HCT116 (cell line): ENCODE data around the gene LXN. TPM values are rescaled to one million over a fixed set of nuclear protein-coding genes. Genes with fewer than 3 reads are reported as not detected.
A peak's percentile ranks its signal among the peaks of the same experiment; 100 is the strongest.

Source experiments
- ATAC-seq: fragments of 200-7000 bp; cut with Tn5 transposase; 2 replicates; pipeline ENCODE4 v1.9.1; 2020; ENCODE audit warnings: mild to moderate bottlenecking, moderate library complexity
- BruUV-seq: library from RNA; stranded (reverse); fragments of 400-500 nt; replicated peaks from 2 replicates; lab custom pipeline; 2021; lab: Mats Ljungman, UMichigan
- CTCF ChIA-PET: fragments of 300-600 bp; sonication (Branson Sonifier 250); formaldehyde crosslinking; loops from one replicate; lab custom pipeline; 2021; ENCODE audit warnings: antibody characterized with exemption; lab: Charles Lee
- POLR2A ChIA-PET: fragments of 300-600, 350-600 bp; sonication (Branson Sonifier 250); formaldehyde crosslinking; loops from one replicate; lab custom pipeline; 2021; ENCODE audit warnings: antibody characterized with exemption; lab: Charles Lee
- RAD21 ChIA-PET, 2 experiments: fragments of 300-600 bp; sonication (Branson Sonifier 250); formaldehyde crosslinking; loops; one replicate each; lab custom pipeline; 2023; ENCODE audit warnings: low total read pairs in 2 of 2; ENCODE audit not compliant: uncharacterized antibody in 2 of 2, unreplicated experiment in 2 of 2, low non-redundant PET in 1 of 2; lab: Charles Lee
- DNase-seq: peaks from one replicate; pipeline ENCODE4 v3.0.0-alpha.2; 2010; ENCODE audit warnings: low read depth, low spot score
- H2AFZ ChIP-seq: fragments of 200-600 bp; shearing (Covaris generic), sonication (generic); 2 replicates; pipeline ENCODE4 v1.6.1; 2017; ENCODE audit warnings: low read depth, mixed run types, mixed read lengths, antibody characterized with exemption, low read length; ENCODE audit not compliant: poor library complexity, severe bottlenecking
- H3K27ac ChIP-seq: 2 replicates; pipeline ENCODE4 v1.5.1; 2012; ENCODE audit warnings: low read depth, low read length
- H3K27me3 ChIP-seq: fragments of 200-600 bp; sonication (generic); 2 replicates; pipeline ENCODE4 v1.6.1; 2016; ENCODE audit warnings: mixed run types, low read length, mixed read lengths; ENCODE audit not compliant: insufficient read depth
- H3K36me3 ChIP-seq, 2 experiments: fragments of 200-500 bp in 1 of 2; fragments of 200-600 bp in 1 of 2; sonication (Bioruptor generic) in 1 of 2; sonication (generic) in 1 of 2; 2 replicates each; pipeline versions ENCODE4 v1.5.1 to v1.6.1; 2014 to 2016; ENCODE audit warnings: low read length in 2 of 2, inconsistent platforms in 1 of 2, mixed read lengths in 1 of 2, mixed run types in 1 of 2; ENCODE audit not compliant: insufficient read depth in 2 of 2, control insufficient read depth in 1 of 2
- H3K4me1 ChIP-seq, 2 experiments: fragments of 200-600 bp in 1 of 2; sonication (generic) in 1 of 2; 2 replicates each; pipeline versions ENCODE4 v1.5.1 to v1.6.1; 2012 to 2017; ENCODE audit warnings: low read length in 2 of 2, inconsistent platforms in 1 of 2, mild to moderate bottlenecking in 1 of 2, mixed read lengths in 1 of 2, mixed run types in 1 of 2, moderate library complexity in 1 of 2; ENCODE audit not compliant: insufficient read depth in 2 of 2, control insufficient read depth in 1 of 2
- H3K4me2 ChIP-seq: fragments of 200-600 bp; sonication (generic); 2 replicates; pipeline ENCODE4 v1.6.1; 2017; ENCODE audit warnings: mixed run types, low read length, mixed read lengths
- H3K4me3 ChIP-seq, 2 experiments: fragments of 200-600 bp in 1 of 2; sonication (generic) in 1 of 2; replicated peaks in 1 of 2; 2 replicates each; pipeline ENCODE4 v1.5.1; 2011 to 2016; ENCODE audit warnings: low read length in 2 of 2, control low read depth in 1 of 2, low read depth in 1 of 2, mild to moderate bottlenecking in 1 of 2, mixed read lengths in 1 of 2, mixed run types in 1 of 2
- H3K79me2 ChIP-seq: fragments of 200-600 bp; sonication (generic); 2 replicates; pipeline ENCODE4 v1.6.1; 2017; ENCODE audit warnings: mild to moderate bottlenecking, mixed run types, low read length, moderate library complexity, mixed read lengths; ENCODE audit not compliant: insufficient read depth
- H3K9ac ChIP-seq: fragments of 200-600 bp; sonication (generic); 2 replicates; pipeline ENCODE4 v1.6.1; 2016; ENCODE audit warnings: low read length, mixed read lengths
- H3K9me2 ChIP-seq: fragments of 200-600 bp; sonication (generic), shearing (Covaris generic); 2 replicates; pipeline ENCODE4 v1.6.1; 2017; ENCODE audit warnings: mixed run types, mild to moderate bottlenecking, moderate library complexity; ENCODE audit not compliant: insufficient read depth
- H3K9me3 ChIP-seq, 2 experiments: fragments of 200-500 bp in 1 of 2; fragments of 200-600 bp in 1 of 2; sonication (Bioruptor generic) in 1 of 2; sonication (generic) in 1 of 2; 2 replicates each; pipeline ENCODE4 v1.6.1; 2014 to 2017; ENCODE audit warnings: low read length in 2 of 2, mixed read lengths in 2 of 2, inconsistent platforms in 1 of 2, low read depth in 1 of 2, mild to moderate bottlenecking in 1 of 2, mixed run types in 1 of 2, moderate library complexity in 1 of 2; ENCODE audit not compliant: control insufficient read depth in 1 of 2, insufficient read depth in 1 of 2
- H4K20me1 ChIP-seq: fragments of 200-600 bp; sonication (generic), shearing (Covaris generic); 2 replicates; pipeline ENCODE4 v1.6.1; 2017; ENCODE audit warnings: mixed run types, mild to moderate bottlenecking, moderate library complexity; ENCODE audit not compliant: insufficient read depth
- ATF3 ChIP-seq: IDR thresholded peaks from 2 replicates; pipeline ENCODE4 v1.6.1; 2012
- CBX3 ChIP-seq: IDR thresholded peaks from 2 replicates; pipeline ENCODE4 v1.6.1; 2012; ENCODE audit warnings: low read depth
- CEBPB ChIP-seq: IDR thresholded peaks from 2 replicates; pipeline ENCODE4 v1.6.1; 2012; ENCODE audit warnings: low read depth
- EGR1 ChIP-seq: IDR thresholded peaks from 2 replicates; pipeline ENCODE4 v1.6.1; 2012; ENCODE audit warnings: low read depth
- ELF1 ChIP-seq: IDR thresholded peaks from 2 replicates; pipeline ENCODE4 v1.6.1; 2012; ENCODE audit warnings: low read depth, borderline replicate concordance
- EZH2 ChIP-seq: fragments of 200-600 bp; sonication (generic); IDR thresholded peaks from 2 replicates; pipeline ENCODE4 v1.6.1; 2017; ENCODE audit warnings: antibody characterized with exemption, mixed run types
- EZH2phosphoT487 ChIP-seq: fragments of 200-600 bp; IDR thresholded peaks from 2 replicates; pipeline ENCODE4 v1.6.1; 2018; ENCODE audit warnings: antibody characterized with exemption, borderline replicate concordance
- FOSL1 ChIP-seq: IDR thresholded peaks from 2 replicates; pipeline ENCODE4 v1.6.1; 2012; ENCODE audit warnings: low read depth
- JUND ChIP-seq: IDR thresholded peaks from 2 replicates; pipeline ENCODE4 v1.6.1; 2012
- MAX ChIP-seq: IDR thresholded peaks from 2 replicates; pipeline ENCODE4 v1.6.1; 2012
- POLR2A ChIP-seq: IDR thresholded peaks from 2 replicates; pipeline ENCODE4 v1.7.0; 2011; ENCODE audit warnings: borderline replicate concordance; ENCODE audit not compliant: insufficient read depth, insufficient read length; ENCODE audit errors: extremely low read depth
- POLR2AphosphoS5 ChIP-seq: IDR thresholded peaks from 2 replicates; pipeline ENCODE4 v1.6.1; 2011; ENCODE audit warnings: mild to moderate bottlenecking, low read depth, low read length, moderate library complexity
- RAD21 ChIP-seq: IDR thresholded peaks from 2 replicates; pipeline ENCODE4 v1.6.1; 2012; ENCODE audit warnings: low read depth, mild to moderate bottlenecking
- SIN3A ChIP-seq: IDR thresholded peaks from 2 replicates; pipeline ENCODE4 v1.6.1; 2012; ENCODE audit warnings: low read depth
- SP1 ChIP-seq: IDR thresholded peaks from 2 replicates; pipeline ENCODE4 v1.6.1; 2012; ENCODE audit warnings: low read depth
- SRF ChIP-seq: IDR thresholded peaks from 2 replicates; pipeline ENCODE4 v1.6.1; 2012; ENCODE audit warnings: low read depth
- TCF7L2 ChIP-seq: IDR thresholded peaks from 2 replicates; pipeline ENCODE4 v1.7.0; 2011; ENCODE audit warnings: borderline replicate concordance, inconsistent platforms; ENCODE audit not compliant: insufficient read depth, insufficient read length; ENCODE audit errors: extremely low read depth
- YY1 ChIP-seq: IDR thresholded peaks from 2 replicates; pipeline ENCODE4 v1.6.1; 2011; ENCODE audit warnings: low read length, low read depth, moderate library complexity, mild to moderate bottlenecking; ENCODE audit not compliant: insufficient replicate concordance; ENCODE audit errors: extremely low read depth
- ZBTB33 ChIP-seq: IDR thresholded peaks from 2 replicates; pipeline ENCODE4 v1.6.1; 2011; ENCODE audit warnings: mild to moderate bottlenecking, low read length, moderate library complexity; ENCODE audit not compliant: insufficient replicate concordance; ENCODE audit errors: extremely low read depth
- ZFX ChIP-seq: fragments of 450-650 bp; IDR thresholded peaks from 2 replicates; pipeline ENCODE4 v1.6.1; 2017
- ZNF274 ChIP-seq: fragments of 200-500 bp; sonication (Bioruptor generic); IDR thresholded peaks from 2 replicates; pipeline ENCODE4 v1.6.1; 2014; ENCODE audit warnings: mild to moderate bottlenecking, low read depth, low read length, inconsistent platforms
- intact Hi-C: fragments of 100-400 bp; cut with micrococcal nuclease; formaldehyde crosslinking; loops from 2 replicates; pipeline ENCODE4 v1.10.0; 2022
- total RNA-seq: library from RNA; stranded (reverse); gene quantifications from one replicate; pipeline ENCODE4 v1.2.1, GENCODE V29; 2021; ENCODE audit not compliant: unreplicated experiment
- TF ChIP-seq, protein P1 (sequence below): IDR thresholded peaks from 2 replicates; pipeline ENCODE4 v1.6.1; 2012; ENCODE audit warnings: low read depth

Gene LXN
- total RNA-seq, 1 experiment from 2014 or later, result not detected

DNA sequence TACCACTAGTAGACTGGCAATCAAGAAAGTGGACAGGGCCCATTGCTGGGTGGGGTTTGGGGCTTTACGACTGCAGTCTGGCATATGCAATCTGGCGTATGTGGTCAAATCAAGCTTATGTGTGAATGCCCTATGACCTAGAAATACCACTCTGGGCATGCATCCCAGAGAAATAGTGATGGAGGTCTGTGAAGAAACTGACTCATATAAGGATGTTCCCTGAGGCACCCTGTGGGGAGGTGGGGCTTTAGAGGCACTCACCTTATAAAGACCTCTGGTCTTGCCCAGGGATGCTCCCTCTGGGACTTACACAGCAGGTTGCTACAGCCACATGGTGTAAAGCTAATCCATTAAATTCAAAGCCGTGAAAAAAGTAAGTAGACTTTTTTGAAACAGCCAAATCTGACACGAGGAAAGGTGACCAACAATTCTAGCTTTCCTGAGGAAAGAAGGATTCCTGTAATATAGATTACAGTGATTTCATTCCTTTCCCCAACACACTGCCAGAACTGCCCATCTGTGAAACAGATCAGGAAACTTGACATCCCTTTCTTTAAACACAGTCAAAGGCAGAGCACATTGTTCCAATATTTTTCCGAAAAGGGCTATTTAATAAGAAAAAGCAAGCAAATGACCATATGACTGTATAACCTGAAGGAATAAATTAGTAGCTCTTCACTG lies 46.2 kb upstream of the LXN start:
- no peak overlapping the region; the same call in 1 of the 2 replicates for H3K9ac ChIP-seq
- no peaks in the 10 kb centered on the region for H3K79me2 ChIP-seq
- CTCF ChIA-PET, result interaction anchor here (1.0 to 1.2 kb wide), 2 partner anchors 9 to 11 kb away, joined by 4 to 5 read pairs; no protein-coding TSS in a partner anchor
- peaks cover 35 to 46% of the 10 kb centered on the region in 2 experiments for H3K4me1 ChIP-seq
- no TSS peak for BruUV-seq
- peak; percentile 86 for ATAC-seq
- intact Hi-C loops, result no loop called here
- no peaks in the 10 kb centered on the region for H3K9me2 ChIP-seq
- POLR2A ChIA-PET, result interaction anchor here (1.4 kb wide), 1 partner anchor 9 kb away, joined by 4 read pairs; no protein-coding TSS in a partner anchor
- H3K4me3 ChIP-seq, result no peak overlapping the region
- H2AFZ ChIP-seq, result no peak overlapping the region
- RAD21 ChIA-PET, result no interaction called here
- no peaks in the 10 kb centered on the region for H3K9me3 ChIP-seq
- H3K27ac ChIP-seq, result no peak overlapping the region; the same call in 1 of the 2 replicates
- peak; percentile 73 for DNase-seq
- H3K27me3 ChIP-seq, result no peaks in the 10 kb centered on the region
- peak overlapping the region; percentile 39 for H3K4me2 ChIP-seq
- peaks cover 0 to 6% of the 10 kb centered on the region in 2 experiments; a peak in 1 of 4 replicates for H3K36me3 ChIP-seq
- H4K20me1 ChIP-seq, result peaks cover 4% of the 10 kb centered on the region; the same call in 1 of the 2 replicates
- TF ChIP-seq ZFX (no peak), EZH2phosphoT487 (no peak), ELF1 (no peak), JUND (peak; percentile 60), ZBTB33 (no peak), EGR1 (no peak), CBX3 (peak; percentile 34; the same call in 1 of the 2 replicates), YY1 (peak; percentile 23), ZNF274 (no peak), SRF (no peak), POLR2AphosphoS5 (no peak), ATF3 (no peak), POLR2A (no peak), MAX (no peak), EZH2 (no peak), CEBPB (peak; percentile 44; the same call in 1 of the 2 replicates), RAD21 (no peak), FOSL1 (peak; percentile 36; the same call in 1 of the 2 replicates), TCF7L2 (no peak), SIN3A (0 out of 2 replicates have a peak, but pooled peaks have one; percentile 26), SP1 (peak; percentile 44; the same call in 1 of the 2 replicates)
- TF ChIP-seq, protein P1, sequence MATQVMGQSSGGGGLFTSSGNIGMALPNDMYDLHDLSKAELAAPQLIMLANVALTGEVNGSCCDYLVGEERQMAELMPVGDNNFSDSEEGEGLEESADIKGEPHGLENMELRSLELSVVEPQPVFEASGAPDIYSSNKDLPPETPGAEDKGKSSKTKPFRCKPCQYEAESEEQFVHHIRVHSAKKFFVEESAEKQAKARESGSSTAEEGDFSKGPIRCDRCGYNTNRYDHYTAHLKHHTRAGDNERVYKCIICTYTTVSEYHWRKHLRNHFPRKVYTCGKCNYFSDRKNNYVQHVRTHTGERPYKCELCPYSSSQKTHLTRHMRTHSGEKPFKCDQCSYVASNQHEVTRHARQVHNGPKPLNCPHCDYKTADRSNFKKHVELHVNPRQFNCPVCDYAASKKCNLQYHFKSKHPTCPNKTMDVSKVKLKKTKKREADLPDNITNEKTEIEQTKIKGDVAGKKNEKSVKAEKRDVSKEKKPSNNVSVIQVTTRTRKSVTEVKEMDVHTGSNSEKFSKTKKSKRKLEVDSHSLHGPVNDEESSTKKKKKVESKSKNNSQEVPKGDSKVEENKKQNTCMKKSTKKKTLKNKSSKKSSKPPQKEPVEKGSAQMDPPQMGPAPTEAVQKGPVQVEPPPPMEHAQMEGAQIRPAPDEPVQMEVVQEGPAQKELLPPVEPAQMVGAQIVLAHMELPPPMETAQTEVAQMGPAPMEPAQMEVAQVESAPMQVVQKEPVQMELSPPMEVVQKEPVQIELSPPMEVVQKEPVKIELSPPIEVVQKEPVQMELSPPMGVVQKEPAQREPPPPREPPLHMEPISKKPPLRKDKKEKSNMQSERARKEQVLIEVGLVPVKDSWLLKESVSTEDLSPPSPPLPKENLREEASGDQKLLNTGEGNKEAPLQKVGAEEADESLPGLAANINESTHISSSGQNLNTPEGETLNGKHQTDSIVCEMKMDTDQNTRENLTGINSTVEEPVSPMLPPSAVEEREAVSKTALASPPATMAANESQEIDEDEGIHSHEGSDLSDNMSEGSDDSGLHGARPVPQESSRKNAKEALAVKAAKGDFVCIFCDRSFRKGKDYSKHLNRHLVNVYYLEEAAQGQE, result no peak
